Measurements from ENCODE around the gene RNF17. TPM values are rescaled to one million over a fixed set of nuclear protein-coding genes. Genes with fewer than 3 reads are reported as not detected.

The RNF17 gene
- under 1 TPM in 1 of 4 donors, not detected in 3; 0.75 TPM for total RNA-seq

- TF ChIP-seq CTCF (IDR thresholded peaks at IDR 0.05; ENCODE audit: low read depth): no peak
Measured at GRCh38 chr13:24763596-24764275, at the start of gene RNF17. Gene RNF17, plus strand, starts transcription at chr13:24764169. Its CDS starts 35 bp downstream, at chr13:24764204.

GRCh38 chr13:24716011-24716410, 48.0 kb upstream of the RNF17 start:
- TF ChIP-seq CTCF (IDR thresholded peaks at IDR 0.05; ENCODE audit: low read depth): no peak

- no peak for TF ChIP-seq CTCF (IDR thresholded peaks at IDR 0.05; ENCODE audit: low read depth)
Measured at GRCh38 chr13:24716446-24716845, 47.5 kb upstream of the RNF17 start.

GRCh38 chr13:24717217-24717616, 46.8 kb upstream of the RNF17 start:
- no peak for TF ChIP-seq CTCF (IDR thresholded peaks at IDR 0.05; ENCODE audit: low read depth)

- no peak for TF ChIP-seq CTCF (IDR thresholded peaks at IDR 0.05; ENCODE audit: low read depth)
Measured at GRCh38 chr13:24718192-24718965, 45.6 kb upstream of the RNF17 start.

GRCh38 chr13:24719139-24719538, 44.8 kb upstream of the RNF17 start:
- no peak for TF ChIP-seq CTCF (IDR thresholded peaks at IDR 0.05; ENCODE audit: low read depth)

GRCh38 chr13:24723206-24723605, 40.8 kb upstream of the RNF17 start:
- no peak for TF ChIP-seq CTCF (IDR thresholded peaks at IDR 0.05; ENCODE audit: low read depth)

Data from subcutaneous adipose tissue (tissue), 4 donors.